Upper lobe of right lung (tissue), 1 donor: ENCODE data around the gene ZNF862. TPM values are rescaled to one million over a fixed set of nuclear protein-coding genes. Genes with fewer than 3 reads are reported as not detected.

Experiments
- ATAC-seq: fragments of 200-7000 bp; cut with Tn5 transposase; one replicate; pipeline ENCODE4 v1.9.1; 2020; ENCODE audit warnings: mild to moderate bottlenecking, moderate library complexity
- DNase-seq: peaks from one replicate; pipeline ENCODE4 v3.0.0-alpha.2; 2020
- H3K27ac ChIP-seq: fragments of 200-600 bp; one replicate; pipeline ENCODE4 v1.8.0; 2022
- H3K27me3 ChIP-seq: fragments of 200-600 bp; one replicate; pipeline ENCODE4 v1.8.0; 2022; ENCODE audit warnings: mild to moderate bottlenecking
- H3K36me3 ChIP-seq: fragments of 200-600 bp; one replicate; pipeline ENCODE4 v1.8.0; 2022
- H3K4me1 ChIP-seq: fragments of 200-600 bp; one replicate; pipeline ENCODE4 v1.8.0; 2022
- H3K4me3 ChIP-seq: fragments of 200-600 bp; one replicate; pipeline ENCODE4 v1.8.0; 2022; ENCODE audit warnings: mild to moderate bottlenecking
- H3K9me3 ChIP-seq: fragments of 200-600 bp; one replicate; pipeline ENCODE4 v1.8.0; 2022
- CTCF ChIP-seq: fragments of 200-600 bp; IDR thresholded peaks from one replicate; pipeline ENCODE4 v1.8.0; 2022; ENCODE audit warnings: antibody characterized with exemption
- intact Hi-C: fragments of 100-400 bp; cut with DNase I; formaldehyde crosslinking; loops from one replicate; pipeline ENCODE4 v1.11.0; 2022
- total RNA-seq: library from RNA; stranded (reverse); fragmentation: NEBNext Ultra II Directional; extraction: Animal tissue kit (Norgen Biotek cat#: 25700); gene quantifications from one replicate; pipeline ENCODE4 v1.2.1, GENCODE V29; 2021
- donor health status: DM: no; HTN: yes; CAD: no; lungs with severe emphysema.

Gene ZNF862
- total RNA-seq, 1 donor from 2014 or later: 14.6 TPM

GRCh38 chr7:149823191-149823630 is 15.0 kb upstream of the ZNF862 start:
- Histone ChIP-seq H3K36me3 (no peaks in the 10 kb centered on the region), H3K4me1 (no peaks in the 10 kb centered on the region), H3K4me3 (no peak overlapping the region), H3K27me3 (no peaks in the 10 kb centered on the region), H3K9me3 (no peaks in the 10 kb centered on the region), H3K27ac (no peak overlapping the region)
- intact Hi-C loops: no loop called here
- TF ChIP-seq CTCF: no peak
- ATAC-seq (no peak), DNase-seq (peak; percentile 52)

DNA sequence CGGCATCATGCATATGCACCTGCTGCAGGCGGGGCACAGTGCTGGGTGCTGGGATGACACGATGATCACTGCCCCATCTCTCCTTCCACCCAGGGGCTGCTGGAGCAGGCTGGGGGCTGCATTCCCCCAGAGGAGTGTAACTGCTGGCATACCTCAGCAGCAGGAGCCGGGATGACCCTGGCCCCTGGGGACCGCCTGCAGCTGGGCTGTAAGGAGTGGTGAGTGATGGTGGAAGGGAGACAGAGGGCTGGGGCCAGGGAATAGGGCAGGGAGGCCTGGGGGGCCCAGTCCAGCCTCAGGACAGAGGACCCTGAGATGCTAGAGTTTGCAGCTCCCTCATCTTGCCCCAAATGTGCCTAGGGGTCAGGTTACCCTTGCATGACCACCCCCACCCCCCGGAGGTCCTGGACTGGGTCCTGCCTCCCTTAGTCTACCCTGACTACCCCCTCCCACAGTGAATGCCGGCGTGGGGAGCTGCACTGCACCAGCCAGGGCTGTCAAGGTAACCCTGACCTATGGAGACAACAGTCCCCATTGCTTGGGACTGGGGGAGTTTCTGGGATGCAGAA is 14.5 kb upstream of the ZNF862 start:
- peak; percentile 46 for DNase-seq
- Histone ChIP-seq H3K36me3 (no peaks in the 10 kb centered on the region), H3K9me3 (no peaks in the 10 kb centered on the region), H3K4me1 (no peaks in the 10 kb centered on the region), H3K4me3 (no peak overlapping the region), H3K27me3 (no peaks in the 10 kb centered on the region), H3K27ac (no peak overlapping the region)
- no peak for ATAC-seq
- intact Hi-C loops: no loop called here
- TF ChIP-seq CTCF: no peak

DNA sequence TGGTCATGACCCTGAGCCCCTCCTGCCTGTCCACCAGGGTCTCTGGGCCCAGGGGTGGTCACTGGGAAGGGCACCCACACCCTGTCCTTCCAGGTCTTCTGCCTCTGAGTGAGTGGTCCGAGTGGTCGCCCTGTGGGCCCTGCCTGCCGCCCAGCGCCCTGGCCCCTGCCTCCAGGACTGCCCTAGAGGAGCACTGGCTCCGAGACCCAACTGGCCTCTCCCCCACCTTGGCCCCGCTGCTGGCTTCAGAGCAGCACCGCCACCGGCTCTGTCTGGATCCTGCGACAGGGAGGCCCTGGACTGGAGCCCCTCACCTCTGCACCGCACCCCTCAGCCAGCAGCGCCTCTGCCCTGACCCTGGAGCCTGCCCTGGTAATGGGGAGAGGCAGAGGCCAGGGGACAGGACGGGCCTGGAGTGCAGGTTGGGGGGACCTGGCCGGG is 13.9 kb upstream of the ZNF862 start:
- no peaks in the 10 kb centered on the region for H3K4me1 ChIP-seq
- no peaks in the 10 kb centered on the region for H3K36me3 ChIP-seq
- no peaks in the 10 kb centered on the region for H3K27me3 ChIP-seq
- ATAC-seq (no peak), DNase-seq (peak; percentile 58)
- no peak for TF ChIP-seq CTCF
- H3K9me3 ChIP-seq: no peaks in the 10 kb centered on the region
- H3K27ac ChIP-seq: no peak overlapping the region
- no peak overlapping the region for H3K4me3 ChIP-seq
- intact Hi-C loops: no loop called here

GRCh38 chr7:149824748-149825566 is 13.2 kb upstream of the ZNF862 start:
- intact Hi-C loops: no loop called here
- peak; percentile 54 for DNase-seq
- no peak for ATAC-seq
- no peak overlapping the region for H3K4me3 ChIP-seq
- TF ChIP-seq CTCF: no peak
- H3K27me3 ChIP-seq: no peaks in the 10 kb centered on the region
- H3K27ac ChIP-seq: no peak overlapping the region
- no peaks in the 10 kb centered on the region for H3K36me3 ChIP-seq
- H3K9me3 ChIP-seq: no peaks in the 10 kb centered on the region
- H3K4me1 ChIP-seq: no peaks in the 10 kb centered on the region

DNA sequence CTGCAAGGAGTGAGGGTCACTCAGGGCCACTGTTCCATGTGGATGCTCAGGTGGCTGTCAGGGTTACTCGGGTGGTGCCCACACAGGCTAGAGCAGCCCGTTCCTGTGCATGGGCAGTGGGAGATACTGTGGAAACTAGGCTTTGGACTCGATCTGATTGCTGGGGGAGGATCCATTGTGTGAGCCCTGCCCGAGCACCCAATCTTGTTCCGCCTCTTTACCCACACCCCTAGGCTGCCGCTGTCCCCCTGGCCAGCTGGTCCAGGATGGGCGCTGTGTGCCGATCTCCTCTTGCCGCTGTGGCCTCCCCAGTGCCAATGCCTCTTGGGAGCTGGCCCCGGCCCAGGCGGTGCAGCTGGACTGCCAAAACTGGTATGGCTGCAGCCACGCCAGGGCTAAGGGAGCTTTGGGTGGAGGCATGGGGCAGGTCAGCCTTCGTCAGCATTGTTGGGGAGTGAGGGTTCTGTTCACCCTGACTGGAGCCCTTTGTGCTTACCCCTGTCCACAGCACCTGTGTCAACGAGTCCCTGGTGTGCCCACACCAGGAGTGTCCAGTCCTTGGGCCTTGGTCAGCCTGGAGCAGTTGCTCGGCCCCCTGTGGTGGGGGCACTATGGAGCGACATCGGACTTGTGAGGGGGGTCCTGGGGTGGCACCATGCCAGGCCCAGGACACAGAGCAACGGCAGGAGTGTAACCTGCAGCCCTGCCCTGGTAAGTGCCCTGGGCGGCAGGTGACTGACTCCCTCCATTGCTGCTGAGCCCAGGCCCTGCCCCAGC is 12.4 kb upstream of the ZNF862 start:
- no peak for ATAC-seq
- H3K27ac ChIP-seq: no peak overlapping the region
- H3K4me1 ChIP-seq: no peaks in the 10 kb centered on the region
- peak; percentile 59 for DNase-seq
- no peaks in the 10 kb centered on the region for H3K9me3 ChIP-seq
- intact Hi-C loops: no loop called here
- no peaks in the 10 kb centered on the region for H3K36me3 ChIP-seq
- TF ChIP-seq CTCF: no peak
- H3K27me3 ChIP-seq: no peaks in the 10 kb centered on the region
- H3K4me3 ChIP-seq: no peak overlapping the region
